ENCODE results near the gene CCDC60.

DNA sequence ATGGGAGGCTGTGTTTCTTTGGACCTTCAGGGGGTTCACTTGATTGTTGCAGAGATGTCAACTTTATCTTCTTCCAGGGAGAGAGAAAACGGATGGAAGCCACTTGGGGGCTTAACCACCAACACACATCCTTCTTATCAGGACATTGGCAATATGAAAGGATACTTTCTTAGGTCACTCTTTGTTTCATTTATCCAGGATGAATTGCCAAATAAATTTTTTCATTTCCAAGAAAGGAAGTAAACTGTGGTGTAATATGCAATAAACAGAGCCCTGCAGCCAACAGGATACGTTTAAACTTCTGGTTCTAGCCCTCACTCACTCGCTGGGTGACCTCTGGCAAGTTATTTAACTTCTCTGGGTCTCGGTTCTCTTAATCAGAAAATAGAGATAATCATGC lies 77.8 kb downstream of the CCDC60 start:
- no peak for TF ChIP-seq POLR2A (IDR thresholded peaks at IDR 0.05; ENCODE audit: low read depth, low read length)
- TF ChIP-seq EZH2 (IDR thresholded peaks at IDR 0.05; ENCODE audit: borderline replicate concordance, control insufficient read depth, low read depth, low read length): no peak
- TF ChIP-seq RAD21 (IDR thresholded peaks at IDR 0.05; ENCODE audit: insufficient read depth, low read depth, low read length): no peak
- TF ChIP-seq CHD1 (IDR thresholded peaks at IDR 0.05; ENCODE audit: low read depth, low read length): no peak
- TF ChIP-seq KAT2A (conservative IDR thresholded peaks at IDR 0.05; ENCODE audit: control insufficient read depth, low read depth, low read length): no peak
- no peak for TF ChIP-seq CHD2 (IDR thresholded peaks at IDR 0.05; ENCODE audit: borderline replicate concordance, low read depth, low read length)
- TF ChIP-seq, protein P1, sequence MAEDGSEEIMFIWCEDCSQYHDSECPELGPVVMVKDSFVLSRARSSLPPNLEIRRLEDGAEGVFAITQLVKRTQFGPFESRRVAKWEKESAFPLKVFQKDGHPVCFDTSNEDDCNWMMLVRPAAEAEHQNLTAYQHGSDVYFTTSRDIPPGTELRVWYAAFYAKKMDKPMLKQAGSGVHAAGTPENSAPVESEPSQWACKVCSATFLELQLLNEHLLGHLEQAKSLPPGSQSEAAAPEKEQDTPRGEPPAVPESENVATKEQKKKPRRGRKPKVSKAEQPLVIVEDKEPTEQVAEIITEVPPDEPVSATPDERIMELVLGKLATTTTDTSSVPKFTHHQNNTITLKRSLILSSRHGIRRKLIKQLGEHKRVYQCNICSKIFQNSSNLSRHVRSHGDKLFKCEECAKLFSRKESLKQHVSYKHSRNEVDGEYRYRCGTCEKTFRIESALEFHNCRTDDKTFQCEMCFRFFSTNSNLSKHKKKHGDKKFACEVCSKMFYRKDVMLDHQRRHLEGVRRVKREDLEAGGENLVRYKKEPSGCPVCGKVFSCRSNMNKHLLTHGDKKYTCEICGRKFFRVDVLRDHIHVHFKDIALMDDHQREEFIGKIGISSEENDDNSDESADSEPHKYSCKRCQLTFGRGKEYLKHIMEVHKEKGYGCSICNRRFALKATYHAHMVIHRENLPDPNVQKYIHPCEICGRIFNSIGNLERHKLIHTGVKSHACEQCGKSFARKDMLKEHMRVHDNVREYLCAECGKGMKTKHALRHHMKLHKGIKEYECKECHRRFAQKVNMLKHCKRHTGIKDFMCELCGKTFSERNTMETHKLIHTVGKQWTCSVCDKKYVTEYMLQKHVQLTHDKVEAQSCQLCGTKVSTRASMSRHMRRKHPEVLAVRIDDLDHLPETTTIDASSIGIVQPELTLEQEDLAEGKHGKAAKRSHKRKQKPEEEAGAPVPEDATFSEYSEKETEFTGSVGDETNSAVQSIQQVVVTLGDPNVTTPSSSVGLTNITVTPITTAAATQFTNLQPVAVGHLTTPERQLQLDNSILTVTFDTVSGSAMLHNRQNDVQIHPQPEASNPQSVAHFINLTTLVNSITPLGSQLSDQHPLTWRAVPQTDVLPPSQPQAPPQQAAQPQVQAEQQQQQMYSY (CRISPR knock-in tag; IDR thresholded peaks at IDR 0.05): no peak
- TF ChIP-seq, protein P2, sequence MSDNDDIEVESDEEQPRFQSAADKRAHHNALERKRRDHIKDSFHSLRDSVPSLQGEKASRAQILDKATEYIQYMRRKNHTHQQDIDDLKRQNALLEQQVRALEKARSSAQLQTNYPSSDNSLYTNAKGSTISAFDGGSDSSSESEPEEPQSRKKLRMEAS (IDR thresholded peaks at IDR 0.05; ENCODE audit: low read depth, low read length): no peak
- no peak for TF ChIP-seq SIX5 (IDR thresholded peaks at IDR 0.05; ENCODE audit: low read depth, low read length, severe bottlenecking)

Data from GM12878 (cell line).